ENCODE results near the gene C16orf86.

C16orf86 gene

GRCh38 chr16:67694611-67695010, 28.0 kb downstream of the C16orf86 start:
- no peak for DNase-seq (ENCODE audit: low spot score)

- DNase-seq (ENCODE audit: low spot score) = no peak
Measured at GRCh38 chr16:67697422-67698185, 31.0 kb downstream of the C16orf86 start.

DNA sequence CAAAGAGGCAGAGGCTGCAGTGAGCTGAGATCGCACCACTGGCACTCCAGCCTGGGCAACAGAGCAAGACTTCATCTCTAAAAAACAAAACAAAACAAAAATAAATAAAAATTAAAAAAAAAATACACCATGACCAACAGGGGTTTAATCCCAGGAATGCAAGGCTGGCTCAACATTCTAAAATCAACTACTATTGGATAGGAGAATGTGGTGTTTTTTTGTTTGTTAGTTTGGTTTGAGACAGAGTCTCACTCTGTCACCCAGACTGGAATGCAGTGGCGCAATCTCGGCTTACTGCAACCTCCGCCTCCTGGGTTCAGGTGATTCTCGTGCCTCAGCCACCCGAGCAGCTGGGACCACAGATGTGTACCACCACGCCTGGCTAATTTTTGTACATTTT, 32.7 kb downstream of the C16orf86 start:
- no peak for DNase-seq (ENCODE audit: low spot score)

DNA sequence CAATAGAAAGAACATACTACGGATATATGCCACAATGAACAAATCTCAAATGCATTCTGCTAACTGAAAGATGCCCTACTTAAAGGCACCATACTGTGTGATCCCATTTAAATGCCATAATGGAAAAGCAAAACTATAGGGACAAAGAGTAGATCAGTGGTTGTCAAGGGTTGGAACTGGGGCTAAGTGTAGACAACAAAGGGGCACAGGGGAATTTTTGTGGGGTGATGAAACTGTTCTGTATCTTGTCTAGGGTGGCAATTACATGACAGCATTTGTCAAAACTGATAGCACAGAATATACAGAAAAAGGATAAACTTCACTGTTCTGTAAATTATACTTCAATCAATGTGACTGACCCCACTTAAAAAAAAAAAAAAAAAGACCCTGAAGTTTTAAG, 34.8 kb downstream of the C16orf86 start:
- no peak for DNase-seq (ENCODE audit: low spot score)

DNA sequence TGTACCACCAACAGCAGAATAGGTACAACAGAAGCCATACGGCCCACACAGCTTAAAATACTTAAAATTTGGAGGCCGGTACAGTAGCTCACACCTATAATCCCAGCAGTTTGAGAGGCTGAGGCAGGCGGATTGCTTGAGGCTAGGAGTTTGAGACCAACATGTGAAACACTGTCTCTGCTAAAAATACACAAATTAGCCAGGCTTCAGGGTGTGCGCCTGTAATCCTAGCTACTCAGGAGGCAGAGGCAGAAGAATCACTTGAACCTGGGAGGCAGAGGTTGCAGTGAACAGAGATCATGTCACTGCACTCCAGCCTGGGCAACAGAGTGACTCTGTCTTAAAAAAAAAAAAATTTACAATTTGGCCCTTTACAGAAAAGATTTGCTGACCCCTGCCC, 35.5 kb downstream of the C16orf86 start:
- no peak for DNase-seq (ENCODE audit: low spot score)

DNA sequence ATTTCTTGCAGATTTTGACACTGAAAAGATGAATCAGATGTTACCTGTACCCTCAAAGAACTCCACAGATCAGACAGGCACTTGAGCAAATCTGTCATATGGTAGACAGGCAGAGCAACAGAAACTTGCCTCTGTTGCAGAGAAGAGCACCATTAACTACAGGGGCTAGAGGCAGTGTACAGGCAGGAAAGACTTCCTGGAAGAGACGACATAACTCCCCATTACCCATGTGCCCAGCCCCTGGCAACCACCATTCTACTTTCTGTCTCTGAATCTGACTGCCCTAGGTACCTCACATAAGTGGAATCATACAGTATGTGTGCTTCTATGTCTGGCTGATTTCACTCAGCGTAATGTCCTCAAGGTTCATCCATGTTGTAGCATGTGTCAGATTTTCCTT, 37.0 kb downstream of the C16orf86 start:
- no peak for DNase-seq (ENCODE audit: low spot score)

GRCh38 chr16:67704110-67704509, 37.5 kb downstream of the C16orf86 start:
- DNase-seq (ENCODE audit: low spot score) = no peak

DNA sequence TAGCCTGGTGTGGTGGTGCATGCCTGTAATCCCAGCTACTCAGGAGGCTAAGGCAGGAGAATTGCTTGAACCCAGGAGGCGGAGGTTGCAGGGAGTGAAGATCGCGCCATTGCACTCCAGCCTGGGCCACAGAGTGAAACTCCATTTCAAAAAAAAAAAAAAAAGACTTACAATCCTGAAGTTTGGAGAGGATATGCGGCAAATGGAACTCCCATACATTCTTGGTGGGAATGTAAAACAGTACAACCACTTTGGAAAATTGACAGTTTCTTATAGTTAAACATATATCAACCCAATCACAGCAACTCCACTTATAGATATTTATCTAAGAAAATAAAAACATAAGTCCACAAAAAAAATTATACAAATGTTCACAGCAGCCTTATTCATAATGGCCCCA, 40.6 kb downstream of the C16orf86 start:
- DNase-seq (ENCODE audit: low spot score) = no peak

DNA sequence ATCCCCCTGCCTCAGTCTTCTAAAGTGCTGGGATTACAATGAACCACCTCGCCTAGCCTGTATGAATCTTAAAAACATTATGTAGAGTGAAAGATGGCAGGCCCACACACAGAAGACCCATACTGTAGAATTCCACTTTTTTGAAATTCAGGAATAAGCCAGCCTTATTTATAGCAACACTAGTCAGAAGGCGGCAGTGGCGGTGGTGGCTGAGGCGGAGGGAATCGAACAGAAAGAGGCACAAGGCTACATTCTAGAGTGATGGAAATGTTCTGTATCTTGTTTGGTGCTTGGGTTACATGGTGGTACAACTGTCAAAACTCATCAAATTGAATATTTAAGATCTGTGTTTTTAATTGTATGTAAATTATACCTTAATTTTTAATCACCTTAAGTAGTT, 41.2 kb downstream of the C16orf86 start:
- no peak for DNase-seq (ENCODE audit: low spot score)

GRCh38 chr16:67708368-67708771, 41.8 kb downstream of the C16orf86 start:
- DNase-seq (ENCODE audit: low spot score) = no peak

DNA sequence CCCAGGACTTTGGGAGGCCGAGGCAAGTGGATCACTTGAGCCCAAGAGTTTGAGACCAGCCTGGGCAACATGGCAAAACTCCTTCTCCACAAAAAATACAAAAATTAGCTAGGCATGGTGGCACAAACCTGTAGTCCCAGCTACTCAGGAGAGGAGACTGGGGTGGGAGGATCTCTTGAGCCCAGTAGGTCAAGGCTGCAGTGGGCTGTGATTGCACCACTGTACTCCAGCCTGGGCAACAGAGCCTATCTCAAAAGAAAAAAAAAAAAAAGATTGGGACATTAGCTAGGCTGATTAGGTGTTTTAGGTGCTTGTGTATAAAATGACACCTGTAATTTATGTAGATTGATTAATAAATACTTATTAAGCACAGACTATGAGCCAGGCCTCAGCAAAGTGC, 42.4 kb downstream of the C16orf86 start:
- no peak for DNase-seq (ENCODE audit: low spot score)

DNA sequence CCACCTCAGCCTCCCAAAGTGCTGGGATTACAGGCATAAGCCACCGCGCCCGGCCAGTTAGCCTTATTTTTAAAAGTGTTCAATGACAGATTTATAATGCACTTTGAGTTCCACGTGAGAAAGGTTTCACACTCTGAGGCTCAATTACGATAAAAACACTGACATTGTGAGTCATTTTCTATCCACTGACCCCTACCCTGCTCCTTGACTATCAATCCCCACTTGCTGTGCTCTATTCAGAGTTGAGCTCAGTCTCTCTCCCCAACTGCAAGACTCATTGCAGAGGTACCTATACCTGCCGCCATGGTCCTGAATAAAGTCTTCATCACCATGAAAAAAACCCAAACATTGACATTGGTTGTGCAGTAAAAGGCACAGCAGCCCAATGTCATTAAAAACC, 44.0 kb downstream of the C16orf86 start:
- no peak for DNase-seq (ENCODE audit: low spot score)

DNA sequence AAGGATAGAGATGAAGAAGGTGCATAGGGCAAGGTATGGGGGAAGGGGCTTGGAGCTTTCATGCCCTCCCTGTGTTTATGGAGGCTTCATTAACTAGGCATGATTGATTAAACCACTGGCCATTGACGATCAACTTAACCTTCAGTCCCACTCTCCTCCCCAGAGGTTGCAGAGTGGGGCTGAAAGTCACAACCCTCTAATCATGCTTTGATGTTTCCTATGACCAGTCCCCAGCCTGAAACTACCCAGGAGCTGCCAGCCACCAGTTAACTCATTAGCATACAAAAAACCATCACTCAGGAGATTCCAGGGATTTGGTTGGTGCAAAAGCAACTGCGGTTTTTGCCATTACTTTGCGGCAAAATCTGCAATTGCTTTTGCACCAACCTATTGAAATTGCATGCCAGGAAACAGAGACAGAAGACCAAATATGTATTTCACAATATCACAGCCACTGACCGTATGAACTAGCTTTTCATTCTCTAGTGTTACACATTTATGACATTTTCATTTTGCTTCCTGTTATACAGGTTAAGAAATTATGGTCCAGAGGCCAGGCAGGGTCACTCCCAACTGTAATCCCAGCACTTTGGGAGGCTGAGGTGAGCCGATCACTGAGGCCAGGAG, 47.1 kb downstream of the C16orf86 start:
- DNase-seq (ENCODE audit: low spot score) = no peak

- DNase-seq (ENCODE audit: low spot score) = no peak
Measured at GRCh38 chr16:67714522-67714921, 47.9 kb downstream of the C16orf86 start.

DNA sequence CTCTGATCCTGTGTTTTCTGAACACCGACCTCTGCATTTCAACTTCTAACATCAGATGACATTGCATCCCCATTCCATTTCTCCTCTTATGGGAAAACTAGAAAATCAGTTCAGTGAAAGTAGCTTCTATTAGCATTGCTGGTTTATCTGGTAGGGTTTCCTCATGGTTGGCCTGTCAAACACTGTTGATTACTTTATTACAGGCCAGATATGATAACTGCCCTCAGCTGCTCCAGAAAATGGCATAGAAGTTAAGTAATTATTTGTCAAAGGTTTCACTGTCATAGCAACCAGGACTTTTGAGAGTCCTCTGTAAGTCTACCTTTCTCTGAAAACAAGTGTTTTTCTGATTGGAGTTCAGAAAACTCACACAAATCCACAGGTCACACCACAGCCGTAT, 49.5 kb downstream of the C16orf86 start:
- DNase-seq (ENCODE audit: low spot score) = no peak

All from D341Med (cell line).